Vagina (tissue), 2 donors: ENCODE measurements around the gene GSTM3.

Source experiments
- CTCF ChIP-seq, 3 experiments: fragments of 450-650 bp in 2 of 3; fragments of 200-600 bp in 1 of 3; sonication (generic) in 1 of 3; IDR thresholded peaks; one replicate each; pipeline ENCODE4 v1.5.1; 2017 to 2019; ENCODE audit warnings: antibody characterized with exemption in 3 of 3, mild to moderate bottlenecking in 2 of 3, moderate library complexity in 2 of 3
- POLR2A ChIP-seq, 2 donors: fragments of 450-650 bp; IDR thresholded peaks; one replicate each; pipeline ENCODE4 v1.6.1; 2017; ENCODE audit warnings: antibody characterized with exemption in 2 of 2, mild to moderate bottlenecking in 2 of 2, moderate library complexity in 2 of 2
- POLR2AphosphoS5 ChIP-seq, 2 donors: sonication (generic); formaldehyde crosslinking; IDR thresholded peaks; one replicate each; pipeline ENCODE4 v1.9.0; 2017; ENCODE audit warnings: antibody characterized with exemption in 2 of 2, mild to moderate bottlenecking in 2 of 2, low read depth in 1 of 2; ENCODE audit not compliant: insufficient read depth in 1 of 2

GRCh38 chr1:109726728-109727373 lies 14.0 kb downstream of the GSTM3 start:
- TF ChIP-seq CTCF (IDR thresholded peaks at IDR 0.05) = no peak
- TF ChIP-seq POLR2A (IDR thresholded peaks at IDR 0.05) = no peak
- no peak for TF ChIP-seq POLR2AphosphoS5 (IDR thresholded peaks at IDR 0.05; ENCODE audit: insufficient read depth in 1 of 2, low read depth in 1 of 2)
